HFFc6 (cell line): ENCODE results near the gene TAS1R2. TPM values are rescaled to one million over a fixed set of nuclear protein-coding genes. Genes with fewer than 3 reads are reported as not detected.
"Not testable (repeated sequence)": the region's sequence is repeated elsewhere in the genome, so short reads cannot be mapped to it uniquely, and the experiment has no call there.

Source experiments
- DNase-seq: peaks from one replicate; pipeline ENCODE4 v3.0.0-alpha.2; 2018
- H3K27ac Mint-ChIP-seq: 2 replicates; pipeline ENCODE4 v1.8.0; 2020; ENCODE audit warnings: mild to moderate bottlenecking, mixed read lengths
- H3K27me3 Mint-ChIP-seq: 2 replicates; pipeline ENCODE4 v1.8.0; 2021; ENCODE audit warnings: mild to moderate bottlenecking, moderate library complexity, mixed read lengths; ENCODE audit not compliant: insufficient read depth
- H3K36me3 Mint-ChIP-seq: 2 replicates; pipeline ENCODE4 v1.8.0; 2021; ENCODE audit warnings: low read depth, mixed read lengths
- H3K4me1 Mint-ChIP-seq: 2 replicates; pipeline ENCODE4 v1.8.0; 2020; ENCODE audit warnings: low read depth, mixed read lengths
- H3K4me3 Mint-ChIP-seq: 2 replicates; pipeline ENCODE4 v1.8.0; 2020; ENCODE audit warnings: mild to moderate bottlenecking, moderate library complexity, mixed read lengths
- H3K9me3 Mint-ChIP-seq: 2 replicates; pipeline ENCODE4 v1.8.0; 2020; ENCODE audit warnings: mild to moderate bottlenecking, mixed read lengths
- total RNA-seq, 6 experiments: library from RNA; stranded (reverse); fragmentation: NEBNext Ultra II Directional; extraction: Animal tissue kit (Norgen Biotek cat#: 25700); gene quantifications; 2 replicates in 1 of 6; 3 replicates in 5 of 6; pipeline ENCODE4 v1.2.3, GENCODE V29; 2021
- TF ChIP-seq, protein P1 (sequence below): fragments of 200-600 bp; sonication (generic); IDR thresholded peaks from 2 replicates; pipeline ENCODE4 v1.5.0; 2021; ENCODE audit warnings: antibody characterized with exemption, mild to moderate bottlenecking

Gene TAS1R2
- total RNA-seq, 6 experiments from 2014 or later: not detected

DNA sequence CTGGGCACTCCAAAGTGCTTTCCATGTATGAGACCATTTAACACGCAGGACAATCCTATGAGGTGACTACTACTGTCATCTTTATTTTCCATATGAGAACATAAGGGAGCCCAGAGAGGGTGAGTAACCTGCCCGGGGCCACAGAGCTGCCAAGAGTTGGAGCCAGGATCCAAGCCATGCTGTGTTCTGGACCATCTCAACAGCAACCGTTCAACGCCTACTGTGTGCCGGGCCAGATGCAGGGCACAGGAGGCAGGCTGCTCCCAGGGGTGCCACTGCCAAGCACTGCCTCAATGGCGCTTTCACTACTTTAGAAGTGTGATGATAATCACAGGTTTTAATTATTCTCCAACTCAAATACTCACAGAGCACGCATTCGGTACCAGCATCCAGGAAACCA, 39.1 kb upstream of the TAS1R2 start:
- TF ChIP-seq, protein P1, sequence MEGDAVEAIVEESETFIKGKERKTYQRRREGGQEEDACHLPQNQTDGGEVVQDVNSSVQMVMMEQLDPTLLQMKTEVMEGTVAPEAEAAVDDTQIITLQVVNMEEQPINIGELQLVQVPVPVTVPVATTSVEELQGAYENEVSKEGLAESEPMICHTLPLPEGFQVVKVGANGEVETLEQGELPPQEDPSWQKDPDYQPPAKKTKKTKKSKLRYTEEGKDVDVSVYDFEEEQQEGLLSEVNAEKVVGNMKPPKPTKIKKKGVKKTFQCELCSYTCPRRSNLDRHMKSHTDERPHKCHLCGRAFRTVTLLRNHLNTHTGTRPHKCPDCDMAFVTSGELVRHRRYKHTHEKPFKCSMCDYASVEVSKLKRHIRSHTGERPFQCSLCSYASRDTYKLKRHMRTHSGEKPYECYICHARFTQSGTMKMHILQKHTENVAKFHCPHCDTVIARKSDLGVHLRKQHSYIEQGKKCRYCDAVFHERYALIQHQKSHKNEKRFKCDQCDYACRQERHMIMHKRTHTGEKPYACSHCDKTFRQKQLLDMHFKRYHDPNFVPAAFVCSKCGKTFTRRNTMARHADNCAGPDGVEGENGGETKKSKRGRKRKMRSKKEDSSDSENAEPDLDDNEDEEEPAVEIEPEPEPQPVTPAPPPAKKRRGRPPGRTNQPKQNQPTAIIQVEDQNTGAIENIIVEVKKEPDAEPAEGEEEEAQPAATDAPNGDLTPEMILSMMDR: no peak
- Mint-ChIP-seq H3K4me3 (no peak overlapping the region), H3K4me1 (peaks cover 30% of the 10 kb centered on the region), H3K27ac (no peak overlapping the region), H3K36me3 (no peaks in the 10 kb centered on the region), H3K9me3 (no peaks in the 10 kb centered on the region), H3K27me3 (no peaks in the 10 kb centered on the region)
- DNase-seq: no peak

DNA sequence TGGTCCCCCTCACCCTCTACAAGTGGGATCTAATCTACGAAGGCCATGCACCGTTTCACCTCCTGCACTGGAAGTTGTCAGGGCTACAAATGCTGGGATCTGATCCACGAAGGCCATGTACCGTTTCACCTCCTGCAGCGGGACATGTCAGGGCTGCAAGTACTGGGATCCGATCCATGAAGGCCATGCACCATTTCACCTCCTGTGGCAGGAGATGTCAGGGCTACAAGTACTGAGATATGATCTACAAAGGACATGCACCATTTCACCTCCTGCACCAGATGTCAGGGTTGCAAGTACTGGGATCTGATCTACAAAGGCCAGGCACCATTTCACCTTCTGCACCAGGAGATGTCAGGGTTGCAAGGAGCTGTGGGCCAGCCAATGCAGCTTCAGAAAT, 35.9 kb upstream of the TAS1R2 start:
- Mint-ChIP-seq H3K27ac (no peak overlapping the region), H3K36me3 (no peaks in the 10 kb centered on the region), H3K4me1 (peaks cover 32% of the 10 kb centered on the region), H3K27me3 (no peaks in the 10 kb centered on the region), H3K4me3 (no peak overlapping the region), H3K9me3 (no peaks in the 10 kb centered on the region)
- TF ChIP-seq, protein P1: no peak
- DNase-seq: no peak

DNA sequence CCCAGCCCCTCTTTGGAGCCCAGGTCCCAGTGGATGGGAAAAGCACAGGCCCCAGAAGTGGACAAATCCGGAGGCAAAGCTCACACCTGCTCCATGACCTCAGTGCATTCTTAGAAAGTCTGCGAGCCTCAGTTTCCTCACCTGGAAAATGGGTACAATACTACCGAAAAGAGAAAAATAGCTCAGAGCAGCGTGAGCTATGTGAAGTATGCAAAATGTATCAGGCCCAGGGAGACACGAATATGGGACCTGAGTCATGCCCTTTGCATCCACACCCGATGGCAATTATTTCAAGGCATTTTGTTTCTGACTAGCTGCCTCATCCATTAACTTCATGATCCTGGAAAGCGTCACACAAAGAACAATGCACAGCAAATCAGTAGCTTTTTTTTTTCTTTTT, 33.7 kb upstream of the TAS1R2 start:
- Mint-ChIP-seq H3K4me1 (peaks cover 32% of the 10 kb centered on the region), H3K4me3 (no peak overlapping the region), H3K27me3 (no peaks in the 10 kb centered on the region), H3K9me3 (no peaks in the 10 kb centered on the region), H3K36me3 (no peaks in the 10 kb centered on the region), H3K27ac (no peak overlapping the region)
- TF ChIP-seq, protein P1: no peak
- DNase-seq: peak; percentile 21

DNA sequence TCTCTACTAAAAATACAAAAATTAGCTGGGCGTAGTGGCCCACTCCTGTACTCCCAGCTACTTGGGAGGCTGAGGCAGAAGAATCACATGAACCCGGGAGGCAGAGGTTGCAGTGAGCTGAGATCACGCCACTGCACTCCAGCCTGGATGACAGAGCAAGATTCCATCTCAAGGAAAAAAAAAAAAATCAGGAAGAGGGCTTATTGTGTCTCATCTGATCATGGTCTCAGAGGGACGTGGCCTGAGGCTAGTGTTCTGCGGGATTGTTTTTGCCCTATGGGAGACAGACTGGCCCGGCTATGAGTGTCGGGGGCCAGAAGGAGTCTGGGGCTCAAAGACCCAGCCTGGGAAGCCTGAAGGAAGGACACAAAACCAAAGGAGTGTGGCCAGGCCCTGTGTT, 32.4 kb upstream of the TAS1R2 start:
- peaks cover 32% of the 10 kb centered on the region for H3K4me1 Mint-ChIP-seq
- not testable (repeated sequence) for H3K36me3 Mint-ChIP-seq, H3K9me3 Mint-ChIP-seq, H3K4me3 Mint-ChIP-seq, H3K27me3 Mint-ChIP-seq, DNase-seq
- peak overlapping the region; percentile 14; the same call in 1 of the 2 replicates for H3K27ac Mint-ChIP-seq

DNA sequence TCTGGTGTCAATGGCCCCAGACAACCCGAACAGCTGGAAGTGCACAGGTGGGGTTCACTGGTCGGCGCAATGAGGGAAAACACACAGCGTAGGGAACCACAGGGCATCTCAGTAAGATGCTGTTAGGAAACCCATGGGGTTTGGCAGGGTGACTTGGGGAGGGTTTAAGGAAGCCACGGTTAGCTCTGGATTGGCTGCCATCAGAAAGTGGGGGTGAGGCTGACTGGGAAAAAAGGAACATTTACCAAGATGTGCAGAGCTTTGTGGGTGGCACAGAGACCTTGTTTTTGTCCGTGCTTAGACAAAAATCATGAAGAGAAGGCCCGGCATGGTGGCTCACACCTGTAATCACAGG, 31.9 kb upstream of the TAS1R2 start:
- Mint-ChIP-seq H3K27ac (peak overlapping the region; percentile 14; the same call in 1 of the 2 replicates), H3K4me1 (peaks cover 32% of the 10 kb centered on the region), H3K36me3 (no peaks in the 10 kb centered on the region), H3K9me3 (no peaks in the 10 kb centered on the region), H3K27me3 (0 out of 2 replicates have a peak, but pooled peaks cover 2% of the 10 kb centered on the region), H3K4me3 (no peak overlapping the region)
- TF ChIP-seq, protein P1: no peak
- DNase-seq: no peak

DNA sequence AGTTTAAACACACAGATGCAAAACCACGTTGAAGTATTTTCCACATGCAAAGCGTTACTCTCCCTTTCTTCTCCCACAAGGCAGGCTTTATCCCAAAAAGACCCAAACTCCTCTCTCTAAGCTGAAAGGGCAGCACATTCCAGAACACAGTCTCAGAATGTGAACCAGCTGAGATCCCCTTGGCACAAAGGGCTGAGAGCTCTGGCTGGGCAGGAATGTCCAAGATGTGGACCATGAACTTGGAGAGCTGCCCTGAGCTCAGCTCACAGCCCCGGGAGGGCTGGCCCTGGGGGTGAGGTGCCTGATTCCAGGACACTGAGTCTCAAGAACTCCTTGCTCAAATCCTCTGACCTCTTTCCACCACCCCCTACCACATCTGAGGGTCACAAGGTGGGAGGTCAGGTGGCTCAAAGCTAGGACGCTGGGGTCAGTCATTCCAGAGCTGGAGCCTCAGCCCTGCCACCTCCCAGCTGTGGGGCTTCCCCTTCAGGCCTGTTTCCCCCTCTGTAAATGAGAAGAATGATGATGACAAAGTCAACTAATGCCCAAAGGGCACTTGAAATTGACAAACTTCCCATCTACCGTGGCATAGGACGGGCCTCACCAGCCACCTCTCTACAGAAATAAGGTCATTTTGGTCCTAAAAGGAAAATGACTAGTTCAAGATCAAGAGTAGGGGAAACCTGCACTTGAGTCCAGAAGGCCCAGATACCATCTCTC, 31.4 kb upstream of the TAS1R2 start:
- peak overlapping the region; percentile 53 for H3K27ac Mint-ChIP-seq
- H3K4me3 Mint-ChIP-seq: no peak overlapping the region
- H3K9me3 Mint-ChIP-seq: no peaks in the 10 kb centered on the region
- DNase-seq: peak; percentile 28
- H3K4me1 Mint-ChIP-seq: peaks cover 37% of the 10 kb centered on the region
- H3K36me3 Mint-ChIP-seq: no peaks in the 10 kb centered on the region
- 0 out of 2 replicates have a peak, but pooled peaks cover 2% of the 10 kb centered on the region for H3K27me3 Mint-ChIP-seq
- TF ChIP-seq, protein P1: no peak
